ENCODE data around the gene IGFBP3. TPM values are rescaled to one million over a fixed set of nuclear protein-coding genes. Genes with fewer than 3 reads are reported as not detected.

The IGFBP3 gene
- total and polyA plus RNA-seq, 2 of the 13 experiments (the other 11 are each of a cell fraction or from before 2014, with no cell fraction given): 57.5 TPM; not detected in 1

DNA sequence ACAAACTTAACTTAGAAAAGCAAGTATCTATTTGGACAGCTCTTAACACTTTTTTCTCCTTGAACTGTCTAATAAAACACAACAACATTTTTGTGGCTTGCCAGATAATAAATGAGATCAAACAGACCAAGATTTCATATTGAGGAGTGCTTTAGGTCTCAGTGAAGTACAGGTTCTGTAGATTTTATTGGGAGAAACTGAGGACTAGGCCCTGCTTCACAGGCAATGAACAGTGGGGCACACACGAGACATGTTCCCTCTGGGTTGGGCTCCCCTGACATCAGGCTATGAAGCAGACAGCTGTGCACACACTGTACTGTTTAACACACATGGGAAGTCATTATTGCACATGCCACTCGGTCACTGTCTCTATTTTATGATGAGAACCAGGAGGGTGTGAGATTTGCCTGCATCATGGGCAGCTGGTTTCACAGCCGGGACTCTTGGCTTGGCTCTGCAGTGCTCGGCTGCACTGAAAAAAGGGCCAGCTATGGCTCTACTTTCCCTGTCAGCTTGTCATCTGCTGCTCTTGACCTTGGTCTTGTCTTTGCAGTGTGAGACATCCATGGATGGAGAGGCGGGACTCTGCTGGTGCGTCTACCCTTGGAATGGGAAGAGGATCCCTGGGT is 28.6 kb downstream of the IGFBP3 start (continued):
- TF ChIP-seq, protein P1, sequence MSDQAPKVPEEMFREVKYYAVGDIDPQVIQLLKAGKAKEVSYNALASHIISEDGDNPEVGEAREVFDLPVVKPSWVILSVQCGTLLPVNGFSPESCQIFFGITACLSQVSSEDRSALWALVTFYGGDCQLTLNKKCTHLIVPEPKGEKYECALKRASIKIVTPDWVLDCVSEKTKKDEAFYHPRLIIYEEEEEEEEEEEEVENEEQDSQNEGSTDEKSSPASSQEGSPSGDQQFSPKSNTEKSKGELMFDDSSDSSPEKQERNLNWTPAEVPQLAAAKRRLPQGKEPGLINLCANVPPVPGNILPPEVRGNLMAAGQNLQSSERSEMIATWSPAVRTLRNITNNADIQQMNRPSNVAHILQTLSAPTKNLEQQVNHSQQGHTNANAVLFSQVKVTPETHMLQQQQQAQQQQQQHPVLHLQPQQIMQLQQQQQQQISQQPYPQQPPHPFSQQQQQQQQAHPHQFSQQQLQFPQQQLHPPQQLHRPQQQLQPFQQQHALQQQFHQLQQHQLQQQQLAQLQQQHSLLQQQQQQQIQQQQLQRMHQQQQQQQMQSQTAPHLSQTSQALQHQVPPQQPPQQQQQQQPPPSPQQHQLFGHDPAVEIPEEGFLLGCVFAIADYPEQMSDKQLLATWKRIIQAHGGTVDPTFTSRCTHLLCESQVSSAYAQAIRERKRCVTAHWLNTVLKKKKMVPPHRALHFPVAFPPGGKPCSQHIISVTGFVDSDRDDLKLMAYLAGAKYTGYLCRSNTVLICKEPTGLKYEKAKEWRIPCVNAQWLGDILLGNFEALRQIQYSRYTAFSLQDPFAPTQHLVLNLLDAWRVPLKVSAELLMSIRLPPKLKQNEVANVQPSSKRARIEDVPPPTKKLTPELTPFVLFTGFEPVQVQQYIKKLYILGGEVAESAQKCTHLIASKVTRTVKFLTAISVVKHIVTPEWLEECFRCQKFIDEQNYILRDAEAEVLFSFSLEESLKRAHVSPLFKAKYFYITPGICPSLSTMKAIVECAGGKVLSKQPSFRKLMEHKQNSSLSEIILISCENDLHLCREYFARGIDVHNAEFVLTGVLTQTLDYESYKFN (CRISPR knock-in tag; conservative IDR thresholded peaks at IDR 0.05): peak; percentile 12
- TF ChIP-seq NFKBIZ (CRISPR knock-in tag; IDR thresholded peaks at IDR 0.05) (no peak), ARNTL (CRISPR knock-in tag; IDR thresholded peaks at IDR 0.05) (no peak), SOX6 (IDR thresholded peaks at IDR 0.05) (no peak), SOX6 (CRISPR knock-in tag; IDR thresholded peaks at IDR 0.05) (peak; percentile 28), TBX2 (CRISPR knock-in tag; IDR thresholded peaks at IDR 0.05; ENCODE audit: borderline replicate concordance) (peak; percentile 18; the same call in 1 of the 2 replicates), PAX8 (CRISPR knock-in tag; IDR thresholded peaks at IDR 0.05; ENCODE audit: borderline replicate concordance) (no peak), ZBTB7B (CRISPR knock-in tag; IDR thresholded peaks at IDR 0.05) (no peak), ZNF296 (CRISPR knock-in tag; conservative IDR thresholded peaks at IDR 0.05) (no peak), ZNF607 (CRISPR knock-in tag; IDR thresholded peaks at IDR 0.05; ENCODE audit: borderline replicate concordance) (peak; percentile 67), FOXM1 (CRISPR knock-in tag; IDR thresholded peaks at IDR 0.05) (peak; percentile 62; the same call in 1 of the 2 replicates)
- TF ChIP-seq, protein P2, sequence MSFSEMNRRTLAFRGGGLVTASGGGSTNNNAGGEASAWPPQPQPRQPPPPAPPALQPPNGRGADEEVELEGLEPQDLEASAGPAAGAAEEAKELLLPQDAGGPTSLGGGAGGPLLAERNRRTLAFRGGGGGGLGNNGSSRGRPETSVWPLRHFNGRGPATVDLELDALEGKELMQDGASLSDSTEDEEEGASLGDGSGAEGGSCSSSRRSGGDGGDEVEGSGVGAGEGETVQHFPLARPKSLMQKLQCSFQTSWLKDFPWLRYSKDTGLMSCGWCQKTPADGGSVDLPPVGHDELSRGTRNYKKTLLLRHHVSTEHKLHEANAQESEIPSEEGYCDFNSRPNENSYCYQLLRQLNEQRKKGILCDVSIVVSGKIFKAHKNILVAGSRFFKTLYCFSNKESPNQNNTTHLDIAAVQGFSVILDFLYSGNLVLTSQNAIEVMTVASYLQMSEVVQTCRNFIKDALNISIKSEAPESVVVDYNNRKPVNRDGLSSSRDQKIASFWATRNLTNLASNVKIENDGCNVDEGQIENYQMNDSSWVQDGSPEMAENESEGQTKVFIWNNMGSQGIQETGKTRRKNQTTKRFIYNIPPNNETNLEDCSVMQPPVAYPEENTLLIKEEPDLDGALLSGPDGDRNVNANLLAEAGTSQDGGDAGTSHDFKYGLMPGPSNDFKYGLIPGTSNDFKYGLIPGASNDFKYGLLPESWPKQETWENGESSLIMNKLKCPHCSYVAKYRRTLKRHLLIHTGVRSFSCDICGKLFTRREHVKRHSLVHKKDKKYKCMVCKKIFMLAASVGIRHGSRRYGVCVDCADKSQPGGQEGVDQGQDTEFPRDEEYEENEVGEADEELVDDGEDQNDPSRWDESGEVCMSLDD (CRISPR knock-in tag; IDR thresholded peaks at IDR 0.05; ENCODE audit: borderline replicate concordance): no peak
- TF ChIP-seq, protein P3, sequence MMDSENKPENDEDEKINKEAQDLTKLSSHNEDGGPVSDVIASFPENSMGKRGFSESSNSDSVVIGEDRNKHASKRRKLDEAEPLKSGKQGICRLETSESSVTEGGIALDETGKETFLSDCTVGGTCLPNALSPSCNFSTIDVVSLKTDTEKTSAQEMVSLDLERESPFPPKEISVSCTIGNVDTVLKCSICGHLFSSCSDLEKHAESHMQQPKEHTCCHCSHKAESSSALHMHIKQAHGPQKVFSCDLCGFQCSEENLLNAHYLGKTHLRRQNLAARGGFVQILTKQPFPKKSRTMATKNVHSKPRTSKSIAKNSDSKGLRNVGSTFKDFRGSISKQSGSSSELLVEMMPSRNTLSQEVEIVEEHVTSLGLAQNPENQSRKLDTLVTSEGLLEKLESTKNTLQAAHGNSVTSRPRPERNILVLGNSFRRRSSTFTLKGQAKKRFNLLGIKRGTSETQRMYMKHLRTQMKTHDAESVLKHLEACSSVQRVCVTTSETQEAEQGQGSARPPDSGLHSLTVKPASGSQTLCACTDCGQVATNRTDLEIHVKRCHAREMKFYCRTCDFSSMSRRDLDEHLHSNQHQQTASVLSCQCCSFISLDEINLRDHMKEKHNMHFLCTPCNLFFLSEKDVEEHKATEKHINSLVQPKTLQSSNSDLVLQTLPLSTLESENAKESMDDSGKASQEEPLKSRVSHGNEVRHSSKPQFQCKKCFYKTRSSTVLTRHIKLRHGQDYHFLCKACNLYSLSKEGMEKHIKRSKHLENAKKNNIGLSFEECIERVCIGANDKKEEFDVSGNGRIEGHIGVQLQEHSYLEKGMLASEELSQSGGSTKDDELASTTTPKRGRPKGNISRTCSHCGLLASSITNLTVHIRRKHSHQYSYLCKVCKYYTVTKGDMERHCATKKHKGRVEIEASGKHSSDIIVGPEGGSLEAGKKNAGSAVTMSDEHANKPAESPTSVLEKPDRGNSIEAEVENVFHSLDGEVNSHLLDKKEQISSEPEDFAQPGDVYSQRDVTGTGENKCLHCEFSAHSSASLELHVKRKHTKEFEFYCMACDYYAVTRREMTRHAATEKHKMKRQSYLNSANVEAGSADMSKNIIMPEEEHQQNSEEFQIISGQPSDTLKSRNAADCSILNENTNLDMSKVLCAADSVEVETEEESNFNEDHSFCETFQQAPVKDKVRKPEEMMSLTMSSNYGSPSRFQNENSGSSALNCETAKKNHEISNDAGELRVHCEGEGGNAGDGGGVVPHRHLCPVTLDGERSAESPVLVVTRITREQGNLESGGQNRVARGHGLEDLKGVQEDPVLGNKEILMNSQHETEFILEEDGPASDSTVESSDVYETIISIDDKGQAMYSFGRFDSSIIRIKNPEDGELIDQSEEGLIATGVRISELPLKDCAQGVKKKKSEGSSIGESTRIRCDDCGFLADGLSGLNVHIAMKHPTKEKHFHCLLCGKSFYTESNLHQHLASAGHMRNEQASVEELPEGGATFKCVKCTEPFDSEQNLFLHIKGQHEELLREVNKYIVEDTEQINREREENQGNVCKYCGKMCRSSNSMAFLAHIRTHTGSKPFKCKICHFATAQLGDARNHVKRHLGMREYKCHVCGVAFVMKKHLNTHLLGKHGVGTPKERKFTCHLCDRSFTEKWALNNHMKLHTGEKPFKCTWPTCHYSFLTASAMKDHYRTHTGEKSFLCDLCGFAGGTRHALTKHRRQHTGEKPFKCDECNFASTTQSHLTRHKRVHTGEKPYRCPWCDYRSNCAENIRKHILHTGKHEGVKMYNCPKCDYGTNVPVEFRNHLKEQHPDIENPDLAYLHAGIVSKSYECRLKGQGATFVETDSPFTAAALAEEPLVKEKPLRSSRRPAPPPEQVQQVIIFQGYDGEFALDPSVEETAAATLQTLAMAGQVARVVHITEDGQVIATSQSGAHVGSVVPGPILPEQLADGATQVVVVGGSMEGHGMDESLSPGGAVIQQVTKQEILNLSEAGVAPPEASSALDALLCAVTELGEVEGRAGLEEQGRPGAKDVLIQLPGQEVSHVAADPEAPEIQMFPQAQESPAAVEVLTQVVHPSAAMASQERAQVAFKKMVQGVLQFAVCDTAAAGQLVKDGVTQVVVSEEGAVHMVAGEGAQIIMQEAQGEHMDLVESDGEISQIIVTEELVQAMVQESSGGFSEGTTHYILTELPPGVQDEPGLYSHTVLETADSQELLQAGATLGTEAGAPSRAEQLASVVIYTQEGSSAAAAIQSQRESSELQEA (CRISPR knock-in tag; IDR thresholded peaks at IDR 0.05; ENCODE audit: not compliant biosample characterization): no peak

All from HepG2 (cell line).